GM21390 (cell line): ENCODE results near the gene SEMA4A.
"Not testable (repeated sequence)": the region's sequence is repeated elsewhere in the genome, so short reads cannot be mapped to it uniquely, and the experiment has no call there.

ENCODE experiments used
- ATAC-seq: cut with Tn5 transposase; IDR thresholded peaks from one replicate; pipeline ENCODE4 v1.9.1; 2021; ENCODE audit not compliant: unreplicated experiment

SEMA4A gene

GRCh38 chr1:156155756-156156510, 2.5 kb downstream of the SEMA4A start:
- ATAC-seq = no peak

- ATAC-seq = no peak
Measured at GRCh38 chr1:156157506-156157905, 4.1 kb downstream of the SEMA4A start.

GRCh38 chr1:156157966-156158365, 4.6 kb downstream of the SEMA4A start:
- no peak for ATAC-seq

GRCh38 chr1:156160000-156160742, 6.8 kb downstream of the SEMA4A start:
- ATAC-seq = no peak

- no peak for ATAC-seq
Measured at GRCh38 chr1:156160743-156161171, 7.4 kb downstream of the SEMA4A start.

- ATAC-seq = no peak
Measured at GRCh38 chr1:156162430-156163037, 9.1 kb downstream of the SEMA4A start.

- ATAC-seq = no peak
Measured at GRCh38 chr1:156163712-156164111, 10.3 kb downstream of the SEMA4A start.

GRCh38 chr1:156164125-156164831, 10.9 kb downstream of the SEMA4A start:
- ATAC-seq = no peak

- ATAC-seq = no peak
Measured at GRCh38 chr1:156165083-156165482, 11.7 kb downstream of the SEMA4A start.

GRCh38 chr1:156167536-156167935, 14.2 kb downstream of the SEMA4A start:
- no peak for ATAC-seq

- ATAC-seq = no peak
Measured at GRCh38 chr1:156172696-156173470, 19.5 kb downstream of the SEMA4A start.

GRCh38 chr1:156176610-156177210, 23.3 kb downstream of the SEMA4A start:
- ATAC-seq = no peak

- ATAC-seq = no peak
Measured at GRCh38 chr1:156177919-156178654, 24.7 kb downstream of the SEMA4A start.

- ATAC-seq = no peak
Measured at GRCh38 chr1:156180471-156180870, 27.1 kb downstream of the SEMA4A start.

- not testable (repeated sequence) for ATAC-seq
Measured at GRCh38 chr1:156181391-156181924, 28.1 kb downstream of the SEMA4A start.

- not testable (repeated sequence) for ATAC-seq
Measured at GRCh38 chr1:156182010-156182779, 28.8 kb downstream of the SEMA4A start.

- not testable (repeated sequence) for ATAC-seq
Measured at GRCh38 chr1:156186347-156187177, 33.2 kb downstream of the SEMA4A start.
